Fibroblast of lung (primary cell): Measurements from ENCODE around the gene ZNF134.

Source experiments
- CTCF ChIP-seq, 2 donors: IDR thresholded peaks in 1 of 2; conservative IDR thresholded peaks in 1 of 2; 1 replicate in 1 of 2; 2 replicates in 1 of 2; pipeline ENCODE4 v1.5.1; 2011 to 2012; ENCODE audit warnings: low read length in 2 of 2, control low read depth in 1 of 2, inconsistent platforms in 1 of 2, low read depth in 1 of 2, mild to moderate bottlenecking in 1 of 2
- EZH2 ChIP-seq: IDR thresholded peaks from 2 replicates; pipeline ENCODE4 v1.5.1; 2012; ENCODE audit warnings: low read length, control low read depth, mild to moderate bottlenecking; ENCODE audit errors: missing control alignments

- TF ChIP-seq EZH2, result no peak
- no peak for TF ChIP-seq CTCF (conservative IDR thresholded peaks at IDR 0.05 in 1 of 2, IDR thresholded peaks at IDR 0.05 in 1 of 2; ENCODE audit: low read depth in 1 of 2, low read length in 2 of 2)
Observed at GRCh38 chr19:57671124-57671895, 57.3 kb downstream of the ZNF134 start.
